ENCODE results near the gene PACS2. TPM values are rescaled to one million over a fixed set of nuclear protein-coding genes. Genes with fewer than 3 reads are reported as not detected.

The PACS2 gene
- total RNA-seq, 2 experiments from 2014 or later = 25.1 to 29.6 TPM

DNA sequence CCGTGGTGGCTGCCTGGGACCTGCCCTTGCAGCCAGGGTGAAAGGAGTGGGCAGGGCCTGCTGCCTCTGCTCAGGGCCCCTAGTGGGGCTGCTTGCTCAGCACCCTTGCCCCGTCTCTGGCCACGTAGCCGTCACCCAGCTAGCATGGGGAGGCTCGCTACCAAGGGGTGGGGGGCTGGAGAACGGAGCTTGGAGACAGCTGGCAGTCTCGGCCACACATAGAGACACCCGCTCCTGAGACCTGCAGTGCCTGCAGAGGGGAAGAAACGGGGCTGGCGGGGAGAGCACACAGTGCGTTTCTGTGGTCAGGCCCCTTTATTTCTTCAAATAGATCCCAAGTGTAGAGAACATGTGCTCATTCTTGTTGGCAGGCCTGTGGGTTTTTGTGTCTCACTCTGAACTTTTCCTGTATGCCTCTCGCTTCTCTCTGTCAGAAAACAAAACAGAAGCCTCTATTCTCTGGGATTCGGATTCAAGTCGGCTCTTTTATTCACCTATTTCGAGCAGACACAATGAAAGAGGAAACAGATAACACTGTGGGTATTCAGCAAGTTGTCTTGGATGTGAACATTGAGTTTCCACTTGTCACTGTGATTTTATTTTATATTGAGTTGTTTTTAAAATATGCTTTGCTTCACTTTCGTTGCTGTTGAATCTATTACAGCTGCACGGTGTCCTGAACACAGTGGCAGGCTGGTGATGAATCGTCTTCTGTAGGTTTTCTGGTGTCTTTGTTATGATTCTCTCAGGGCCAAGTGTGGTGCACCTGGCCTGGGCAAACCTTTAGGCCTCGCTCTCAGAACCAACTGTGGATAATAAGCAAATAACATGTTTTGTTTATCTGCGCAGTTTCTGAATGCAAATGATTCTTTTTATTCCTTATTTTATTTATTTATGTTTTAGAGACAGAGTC lies 26.5 kb downstream of the PACS2 start:
- H3K9me3 Mint-ChIP-seq = peaks cover 4% of the 10 kb centered on the region
- H3K27me3 Mint-ChIP-seq (ENCODE audit: low read depth) = no peaks in the 10 kb centered on the region
- DNase-seq = no peak
- H3K36me3 Mint-ChIP-seq (ENCODE audit: low read depth) = no peaks in the 10 kb centered on the region
- H3K4me1 Mint-ChIP-seq (ENCODE audit: low read depth) = peaks cover 5% of the 10 kb centered on the region
- intact Hi-C loops (cut with micrococcal nuclease) = no loop called here
- no peak overlapping the region for H3K27ac Mint-ChIP-seq
- CTCF ChIA-PET = interaction anchor here (1.6 kb wide), 1 partner anchor 122 kb away, joined by 3 read pairs; no protein-coding TSS in a partner anchor
- no peak overlapping the region for H3K4me3 Mint-ChIP-seq

DNA sequence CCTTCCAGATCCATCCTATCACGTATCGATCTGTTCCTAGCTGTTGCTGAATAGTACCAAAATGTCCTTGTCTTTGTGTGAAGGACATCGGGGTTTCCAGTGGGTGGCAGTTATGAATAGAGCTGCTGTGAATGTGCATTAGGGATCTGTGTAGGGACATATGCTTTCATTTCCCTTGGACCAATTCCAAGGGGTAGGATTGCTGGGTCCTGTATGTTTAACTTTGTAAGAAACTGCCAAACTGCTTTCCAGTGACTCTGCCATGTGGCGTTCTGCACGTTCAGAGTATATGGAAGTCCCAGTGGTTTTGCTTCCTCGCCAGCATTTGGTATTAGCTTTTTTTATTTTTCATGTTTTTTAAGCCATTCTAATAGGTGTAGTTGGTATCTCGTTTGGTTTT lies 28.6 kb downstream of the PACS2 start:
- H3K9me3 Mint-ChIP-seq = peaks cover 4% of the 10 kb centered on the region
- CTCF ChIA-PET = interaction anchor here (0.6 to 1.6 kb wide), 4 partner anchors 9 to 368 kb away, joined by 3 to 6 read pairs (median 6); no protein-coding TSS in a partner anchor
- intact Hi-C loops (cut with micrococcal nuclease) = no loop called here
- DNase-seq = no peak
- H3K4me1 Mint-ChIP-seq (ENCODE audit: low read depth) = peaks cover 5% of the 10 kb centered on the region
- no peaks in the 10 kb centered on the region for H3K36me3 Mint-ChIP-seq (ENCODE audit: low read depth)
- H3K27me3 Mint-ChIP-seq (ENCODE audit: low read depth) = no peaks in the 10 kb centered on the region
- H3K4me3 Mint-ChIP-seq = no peak overlapping the region
- no peak overlapping the region for H3K27ac Mint-ChIP-seq

DNA sequence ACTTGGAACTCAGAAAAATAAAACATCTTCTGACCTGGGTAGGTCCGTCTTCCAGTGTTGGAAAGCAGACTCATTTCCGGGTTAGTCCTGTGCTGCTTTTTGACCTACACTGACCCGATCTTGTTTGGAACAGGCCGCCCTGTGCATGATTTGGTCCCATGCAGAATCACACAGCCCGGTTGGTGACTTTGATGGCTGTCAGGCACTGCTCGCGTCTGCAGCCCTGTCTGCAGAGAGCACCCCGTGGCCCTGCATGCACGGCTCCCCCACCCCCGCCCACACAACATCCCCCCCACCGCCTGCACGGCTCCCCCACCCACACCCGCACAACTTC lies 31.6 kb downstream of the PACS2 start:
- H3K36me3 Mint-ChIP-seq (ENCODE audit: low read depth) = no peaks in the 10 kb centered on the region
- no peak overlapping the region for H3K4me3 Mint-ChIP-seq
- H3K27me3 Mint-ChIP-seq (ENCODE audit: low read depth) = no peaks in the 10 kb centered on the region
- intact Hi-C loops (cut with micrococcal nuclease) = no loop called here
- no peak overlapping the region for H3K27ac Mint-ChIP-seq
- CTCF ChIA-PET = no interaction called here
- no peaks in the 10 kb centered on the region for H3K4me1 Mint-ChIP-seq (ENCODE audit: low read depth)
- peaks cover 4% of the 10 kb centered on the region for H3K9me3 Mint-ChIP-seq
- no peak for DNase-seq

DNA sequence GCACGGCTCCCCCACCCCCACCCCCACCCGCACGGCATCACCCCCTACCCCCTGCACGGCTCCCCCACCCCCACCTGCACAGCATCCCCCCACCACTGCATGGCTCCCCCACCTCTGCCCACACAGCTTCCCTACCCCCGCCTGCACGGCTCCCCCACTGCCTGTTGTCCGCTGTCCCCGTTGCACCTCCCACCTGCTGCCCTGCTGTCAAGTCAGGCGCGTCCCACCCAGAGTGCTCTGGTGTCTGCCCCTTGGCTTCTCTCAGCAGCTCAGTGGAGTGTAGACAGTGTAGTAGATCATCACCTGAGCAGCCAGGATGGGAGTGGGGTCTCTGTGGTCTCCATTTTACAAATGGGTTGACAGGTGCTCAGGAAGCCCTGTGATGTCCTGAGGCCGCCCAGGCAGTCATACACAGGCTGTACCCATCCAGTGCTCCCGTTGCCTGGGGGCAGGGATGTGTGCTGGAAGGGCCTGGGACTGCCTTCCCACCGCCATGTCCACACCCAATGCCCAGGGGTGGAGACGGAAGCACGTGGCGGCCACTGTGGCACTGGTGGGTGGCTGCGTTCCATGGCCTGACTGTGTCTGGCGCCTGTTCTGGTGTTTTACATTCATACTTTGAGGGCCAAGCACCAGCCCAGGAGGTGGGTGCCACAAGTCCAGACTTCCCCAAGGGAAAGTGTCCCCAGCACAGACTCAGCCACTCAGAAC lies 32.5 kb downstream of the PACS2 start:
- Mint-ChIP-seq H3K4me3 (no peak overlapping the region), H3K4me1 (ENCODE audit: low read depth) (peaks cover 2% of the 10 kb centered on the region)
- CTCF ChIA-PET = no interaction called here

DNA sequence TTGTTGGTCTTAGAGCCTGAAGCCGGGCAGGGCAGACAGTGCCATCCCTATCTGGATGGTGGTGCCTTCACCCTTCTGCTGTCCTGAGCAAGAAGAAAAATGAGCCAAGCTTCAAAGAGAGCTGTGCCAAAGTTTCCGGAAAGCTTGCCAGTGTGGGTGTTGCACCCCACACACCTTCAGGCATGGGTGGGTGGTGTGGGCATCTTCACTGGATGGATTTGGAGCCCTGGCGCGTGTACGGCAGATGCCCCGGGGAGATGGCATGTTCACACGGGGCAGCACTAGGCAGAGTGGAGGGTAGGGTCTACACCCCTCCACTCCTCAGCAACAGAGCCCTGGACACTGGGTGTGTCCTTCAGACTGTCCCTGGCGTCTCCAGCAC lies 33.0 kb downstream of the PACS2 start:
- H3K4me3 Mint-ChIP-seq = no peak overlapping the region
- no peak overlapping the region for H3K27ac Mint-ChIP-seq
- H3K36me3 Mint-ChIP-seq (ENCODE audit: low read depth) = no peaks in the 10 kb centered on the region
- intact Hi-C loops (cut with micrococcal nuclease) = no loop called here
- H3K4me1 Mint-ChIP-seq (ENCODE audit: low read depth) = peaks cover 3% of the 10 kb centered on the region
- peaks cover 4% of the 10 kb centered on the region for H3K9me3 Mint-ChIP-seq
- CTCF ChIA-PET = no interaction called here
- H3K27me3 Mint-ChIP-seq (ENCODE audit: low read depth) = no peaks in the 10 kb centered on the region
- DNase-seq = no peak

More for the DNA sequence above, 32.5 kb downstream of the PACS2 start:
- Mint-ChIP-seq H3K27me3 (ENCODE audit: low read depth) (no peaks in the 10 kb centered on the region), H3K27ac (no peak overlapping the region), H3K9me3 (peaks cover 4% of the 10 kb centered on the region), H3K36me3 (ENCODE audit: low read depth) (no peaks in the 10 kb centered on the region)
- DNase-seq = no peak
- intact Hi-C loops (cut with micrococcal nuclease) = no loop called here

DNA sequence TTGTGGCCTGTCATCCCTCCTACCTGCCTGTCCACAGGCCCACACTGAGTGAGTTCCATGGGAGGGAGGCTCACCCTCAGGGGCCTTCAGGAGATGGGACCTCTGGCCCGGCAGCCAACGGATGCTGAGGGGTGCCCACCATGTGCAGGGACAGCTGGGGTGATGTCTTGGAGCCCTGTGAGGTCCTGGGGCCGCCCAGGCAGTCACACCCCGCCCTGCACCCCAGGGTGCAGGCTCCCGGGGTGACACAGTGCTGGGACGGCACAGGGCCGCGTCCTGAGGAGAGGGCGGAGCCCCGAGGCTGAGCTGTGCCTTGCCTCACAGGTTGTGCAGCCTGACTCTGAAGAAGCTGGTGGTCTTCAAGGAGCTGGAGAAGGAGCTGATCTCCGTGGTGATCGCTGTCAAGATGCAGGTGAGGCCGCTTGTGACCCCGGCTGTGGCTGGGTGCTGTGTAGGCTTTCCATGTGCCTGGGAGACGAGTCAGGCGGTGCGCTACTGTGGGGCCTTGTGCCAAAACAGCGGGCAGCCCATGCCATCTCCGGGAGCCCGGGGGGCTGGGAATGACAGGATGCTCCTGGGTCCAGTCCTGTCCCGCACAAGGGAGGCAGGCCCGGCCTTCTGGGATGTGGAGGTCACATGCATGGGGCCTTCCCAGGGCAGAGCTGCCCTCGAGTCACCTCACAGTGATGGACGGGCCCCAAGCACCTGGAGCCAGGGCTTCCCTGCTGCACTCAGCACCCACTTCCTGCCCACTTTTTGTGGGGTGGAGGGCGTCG lies 33.8 kb downstream of the PACS2 start:
- intact Hi-C loops (cut with micrococcal nuclease) = no loop called here

DNA sequence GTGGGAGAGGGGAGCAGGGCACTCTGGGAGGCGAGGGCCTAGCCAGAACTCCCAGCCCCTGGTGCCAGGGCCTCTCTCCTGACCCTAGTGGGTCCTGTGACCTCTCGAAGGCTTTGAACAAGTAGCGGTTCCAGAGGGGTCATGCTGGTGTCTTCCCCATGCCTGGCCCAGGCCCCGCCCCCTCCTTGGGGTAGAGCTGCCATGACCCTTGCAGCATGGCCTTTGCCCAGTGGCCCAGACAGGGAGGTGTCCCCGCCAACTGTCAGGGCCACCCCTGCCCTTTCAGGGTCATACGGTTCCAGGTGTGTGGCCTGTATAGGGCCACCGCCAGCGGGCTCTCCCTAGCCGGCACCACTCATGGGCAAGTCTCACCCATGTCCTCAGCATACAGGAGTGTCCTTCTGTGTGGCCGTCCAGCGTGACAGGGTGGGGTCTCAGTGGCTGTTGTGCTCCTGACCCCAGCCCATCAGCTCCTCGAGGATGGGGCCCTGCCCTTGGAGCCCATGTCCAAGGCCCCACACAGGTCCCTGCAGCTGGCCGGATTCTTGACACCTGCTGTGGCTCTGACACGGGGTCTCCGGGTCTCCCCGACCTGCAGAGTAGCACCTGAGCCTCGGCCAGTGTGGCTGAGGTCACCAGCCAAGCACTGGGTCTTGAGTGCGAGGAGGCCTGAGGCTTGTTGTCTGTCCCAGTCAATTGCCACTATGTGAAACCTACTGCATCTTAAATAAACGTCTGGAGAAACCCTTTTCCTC lies 34.6 kb downstream of the PACS2 start:
- Mint-ChIP-seq H3K4me3 (no peak overlapping the region), H3K36me3 (ENCODE audit: low read depth) (no peaks in the 10 kb centered on the region), H3K27me3 (ENCODE audit: low read depth) (no peaks in the 10 kb centered on the region), H3K27ac (no peak overlapping the region), H3K9me3 (peaks cover 4% of the 10 kb centered on the region), H3K4me1 (ENCODE audit: low read depth) (peaks cover 3% of the 10 kb centered on the region)
- CTCF ChIA-PET = no interaction called here
- intact Hi-C loops (cut with micrococcal nuclease) = no loop called here
- DNase-seq = no peak

More for the DNA sequence above, 33.8 kb downstream of the PACS2 start:
- Mint-ChIP-seq H3K4me1 (ENCODE audit: low read depth) (peaks cover 3% of the 10 kb centered on the region), H3K27me3 (ENCODE audit: low read depth) (no peaks in the 10 kb centered on the region), H3K4me3 (no peak overlapping the region), H3K9me3 (peaks cover 4% of the 10 kb centered on the region), H3K36me3 (ENCODE audit: low read depth) (no peaks in the 10 kb centered on the region), H3K27ac (no peak overlapping the region)
- DNase-seq = no peak
- CTCF ChIA-PET = no interaction called here

DNA sequence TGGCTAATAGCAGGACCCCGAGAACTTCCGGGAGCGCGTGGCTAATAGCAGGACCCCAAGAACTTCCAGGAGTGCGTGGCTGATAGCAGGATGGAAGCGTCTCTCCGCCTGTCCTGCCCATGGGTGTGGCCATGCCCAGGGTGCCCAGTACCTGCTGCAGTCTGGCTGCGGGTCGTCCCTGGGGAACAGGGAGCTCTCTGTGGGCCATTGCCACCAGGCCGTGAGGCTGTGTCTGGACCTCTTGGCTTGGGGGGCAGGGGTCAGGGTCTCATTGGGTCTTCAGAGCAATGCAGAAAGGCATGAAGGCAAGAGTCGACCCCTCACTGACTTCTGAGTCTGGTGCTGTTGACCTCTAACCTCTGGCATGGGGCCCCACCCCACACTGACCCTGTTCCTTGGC lies 35.4 kb downstream of the PACS2 start:
- Mint-ChIP-seq H3K27ac (no peak overlapping the region), H3K4me3 (no peak overlapping the region), H3K27me3 (ENCODE audit: low read depth) (no peaks in the 10 kb centered on the region), H3K4me1 (ENCODE audit: low read depth) (peaks cover 3% of the 10 kb centered on the region), H3K9me3 (peaks cover 4% of the 10 kb centered on the region), H3K36me3 (ENCODE audit: low read depth) (no peaks in the 10 kb centered on the region)
- DNase-seq = no peak
- intact Hi-C loops (cut with micrococcal nuclease) = no loop called here
- CTCF ChIA-PET = no interaction called here

DNA sequence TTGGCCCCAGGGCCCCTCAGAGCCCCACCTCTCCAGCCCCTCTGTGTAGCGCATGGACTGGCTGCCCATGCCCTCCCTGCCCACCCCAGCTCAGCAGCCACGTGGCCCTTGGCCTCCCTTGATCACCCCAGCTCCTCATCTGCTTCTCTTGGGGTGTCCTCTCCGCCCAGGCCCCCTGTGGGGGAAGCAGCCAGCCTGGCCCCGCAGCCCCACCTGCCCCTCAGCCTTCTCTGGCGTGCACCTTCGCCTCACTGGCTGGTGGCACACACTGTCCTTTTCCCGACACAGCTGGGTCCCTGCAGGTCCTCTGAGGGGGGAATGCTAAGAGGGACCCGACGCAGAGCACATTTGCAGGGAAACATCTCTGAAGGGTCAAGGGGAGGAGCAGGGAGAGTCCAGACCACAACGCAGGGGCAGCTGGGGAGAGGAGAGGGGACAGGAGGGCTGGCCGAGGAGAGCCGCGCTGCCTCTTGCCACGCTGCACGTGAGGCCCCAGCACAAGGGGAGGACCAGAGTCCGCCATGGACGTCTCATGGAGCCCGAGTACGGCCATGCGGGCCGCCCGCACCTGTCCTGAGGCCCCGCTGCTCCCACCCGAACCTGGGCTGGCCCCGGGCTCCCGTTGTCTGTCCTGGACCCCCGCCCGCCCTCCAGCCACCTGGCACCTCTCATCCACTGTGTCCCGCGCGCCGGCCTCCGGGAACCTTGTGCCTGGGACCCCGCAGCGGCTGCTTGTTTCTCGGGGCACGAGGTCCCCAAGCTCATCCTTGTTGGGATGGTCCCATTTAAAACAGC lies 36.1 kb downstream of the PACS2 start:
- Mint-ChIP-seq H3K27ac (no peak overlapping the region), H3K36me3 (ENCODE audit: low read depth) (no peaks in the 10 kb centered on the region), H3K9me3 (peaks cover 1% of the 10 kb centered on the region), H3K4me3 (no peak overlapping the region), H3K27me3 (ENCODE audit: low read depth) (no peaks in the 10 kb centered on the region), H3K4me1 (ENCODE audit: low read depth) (peaks cover 3% of the 10 kb centered on the region)
- CTCF ChIA-PET = interaction anchor here (1.5 to 1.8 kb wide), 4 partner anchors 11 to 156 kb away, joined by 4 to 8 read pairs (median 5); no protein-coding TSS in a partner anchor
- intact Hi-C loops (cut with micrococcal nuclease) = no loop called here
- no peak for DNase-seq

DNA sequence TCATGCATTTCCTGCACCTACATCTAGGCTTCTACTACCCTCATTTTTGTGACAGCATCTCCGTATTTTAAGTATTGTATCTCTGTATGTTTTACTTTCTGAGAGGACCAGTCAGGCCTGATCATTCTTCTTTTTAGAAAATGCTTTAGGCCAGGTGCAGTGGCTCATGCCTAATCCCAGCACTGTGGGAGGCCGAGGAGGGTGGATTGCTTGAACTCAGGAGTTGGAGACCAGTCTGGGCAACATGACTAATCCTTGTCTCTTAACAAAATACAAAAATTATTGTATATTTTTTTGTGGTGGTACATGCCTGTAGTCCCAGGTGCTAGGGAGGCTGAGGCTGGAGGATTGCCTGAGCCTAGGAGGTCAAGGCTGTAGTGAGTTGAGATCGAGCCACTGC lies 36.9 kb downstream of the PACS2 start:
- Mint-ChIP-seq H3K4me3 (no peak overlapping the region), H3K27me3 (ENCODE audit: low read depth) (no peaks in the 10 kb centered on the region), H3K9me3 (no peaks in the 10 kb centered on the region), H3K27ac (no peak overlapping the region), H3K36me3 (ENCODE audit: low read depth) (no peaks in the 10 kb centered on the region), H3K4me1 (ENCODE audit: low read depth) (peaks cover 3% of the 10 kb centered on the region)
- intact Hi-C loops (cut with micrococcal nuclease) = no loop called here
- CTCF ChIA-PET = interaction anchor here (0.8 to 1.8 kb wide), 11 partner anchors 9 to 261 kb away, joined by 3 to 8 read pairs (median 4); no protein-coding TSS in a partner anchor
- DNase-seq = no peak

Measured in activated naive CD4-positive, alpha-beta T cell treated with anti-CD3 and anti-CD28 coated beads for 36 hours (primary cell).